ENCODE measurements around the gene JMJD8. TPM values are rescaled to one million over a fixed set of nuclear protein-coding genes. Genes with fewer than 3 reads are reported as not detected.
A peak's percentile ranks its signal among the peaks of the same experiment; 100 is the strongest.

JMJD8 gene
- total RNA-seq, 1 donor from 2014 or later: 158 TPM

- intact Hi-C loops (cut with DNase I): no loop called here
- Histone ChIP-seq H3K4me3 (peak within 1 kb of the TSS; percentile 52 to 65), H3K27ac (no peak within 1 kb of the TSS), H3K27me3 (peaks cover 13% of the 10 kb centered on the region), H3K36me3 (peaks cover 0 to 12% of the 10 kb centered on the region in 2 donors), H3K4me1 (peaks cover 19 to 26% of the 10 kb centered on the region in 2 donors), H3K9me3 (no peaks in the 10 kb centered on the region)
- no peak for DNase-seq (ENCODE audit: low spot score in 2 of 2)
- TF ChIP-seq CTCF (IDR thresholded peaks at IDR 0.05): no peak
Observed at GRCh38 chr16:726438-727290, 42.5 kb upstream of the JMJD8 start, which contains the start of the genes CCDC78 and HAGHL. CCDC78 (minus strand) TSS chr16:726443; CDS start chr16:726367, 76 bp downstream. HAGHL (plus strand) TSS chr16:727106; CDS start chr16:727510, 404 bp downstream.

- intact Hi-C loops (cut with DNase I): no loop called here
- no peak for DNase-seq (ENCODE audit: low spot score in 2 of 2)
- Histone ChIP-seq H3K9me3 (no peaks in the 10 kb centered on the region), H3K4me3 (no peak overlapping the region), H3K27ac (no peak overlapping the region), H3K27me3 (peaks cover 13% of the 10 kb centered on the region), H3K4me1 (peaks cover 19 to 29% of the 10 kb centered on the region in 2 donors), H3K36me3 (peaks cover 0 to 7% of the 10 kb centered on the region in 2 donors)
- TF ChIP-seq CTCF (IDR thresholded peaks at IDR 0.05): no peak
Observed at GRCh38 chr16:726188-726437, 42.0 kb upstream of the JMJD8 start.

- TF ChIP-seq CTCF (IDR thresholded peaks at IDR 0.05): no peak
- peaks cover 0 to 4% of the 10 kb centered on the region in 2 donors for H3K36me3 ChIP-seq
- no peak for DNase-seq (ENCODE audit: low spot score in 2 of 2)
- H3K4me1 ChIP-seq: peaks cover 19 to 29% of the 10 kb centered on the region in 2 donors
- no peak overlapping the region for H3K27ac ChIP-seq
- peaks cover 13% of the 10 kb centered on the region for H3K27me3 ChIP-seq
- no peak overlapping the region for H3K4me3 ChIP-seq
- intact Hi-C loops (cut with DNase I): no loop called here
- no peaks in the 10 kb centered on the region for H3K9me3 ChIP-seq
Observed at GRCh38 chr16:725463-726187, 41.5 kb upstream of the JMJD8 start.

GRCh38 chr16:725041-725376, 40.9 kb upstream of the JMJD8 start:
- no peak overlapping the region for H3K27ac ChIP-seq
- TF ChIP-seq CTCF (IDR thresholded peaks at IDR 0.05): no peak
- H3K36me3 ChIP-seq: no peaks in the 10 kb centered on the region
- no peak for DNase-seq (ENCODE audit: low spot score in 2 of 2)
- peaks cover 13% of the 10 kb centered on the region for H3K27me3 ChIP-seq
- H3K4me3 ChIP-seq: no peak overlapping the region
- H3K9me3 ChIP-seq: no peaks in the 10 kb centered on the region
- peaks cover 23 to 32% of the 10 kb centered on the region in 2 donors for H3K4me1 ChIP-seq
- intact Hi-C loops (cut with DNase I): no loop called here

- no peak for TF ChIP-seq CTCF (IDR thresholded peaks at IDR 0.05)
- intact Hi-C loops (cut with DNase I): no loop called here
- H3K27me3 ChIP-seq: peaks cover 13% of the 10 kb centered on the region
- DNase-seq (ENCODE audit: low spot score in 2 of 2): no peak
- no peaks in the 10 kb centered on the region for H3K9me3 ChIP-seq
- H3K27ac ChIP-seq: no peak overlapping the region
- H3K4me1 ChIP-seq: peaks cover 25 to 32% of the 10 kb centered on the region in 2 donors
- no peaks in the 10 kb centered on the region for H3K36me3 ChIP-seq
- no peak overlapping the region for H3K4me3 ChIP-seq
Observed at GRCh38 chr16:724188-725040, 40.3 kb upstream of the JMJD8 start.
